Sigmoid colon (tissue), 4 donors: Measurements from ENCODE around the gene MBNL1.

Experiments used
- CTCF ChIP-seq, 4 experiments: fragments of 450-650 bp in 3 of 4; fragments of 200-600 bp in 1 of 4; IDR thresholded peaks; one replicate each; pipeline ENCODE4 v1.5.1; 2016 to 2019; ENCODE audit warnings: antibody characterized with exemption in 4 of 4, mild to moderate bottlenecking in 3 of 4, moderate library complexity in 2 of 4
- POLR2AphosphoS5 ChIP-seq, 4 donors: sonication (generic); formaldehyde crosslinking; IDR thresholded peaks; one replicate each; pipeline ENCODE4 v1.6.1; 2017; ENCODE audit warnings: antibody characterized with exemption in 4 of 4

- TF ChIP-seq CTCF (IDR thresholded peaks at IDR 0.05) (no peak), POLR2AphosphoS5 (IDR thresholded peaks at IDR 0.05) (no peak)
These were observed 32.9 kb upstream of the MBNL1 start for GRCh38 chr3:152235709-152236298.
